Activated B cell treated with CpG ODN at 0.5 μM for 24 hours (primary cell): ENCODE results near the gene VPS26A. TPM values are rescaled to one million over a fixed set of nuclear protein-coding genes. Genes with fewer than 3 reads are reported as not detected.

Experiments
- ATAC-seq: fragments of 200-7000 bp; cut with Tn5 transposase; one replicate; pipeline ENCODE4 v1.10.0; 2021; ENCODE audit warnings: low read depth, mild to moderate bottlenecking, moderate library complexity
- CTCF ChIA-PET: fragments of 350-600 bp; sonication (Branson Sonifier 250); formaldehyde crosslinking; loops from one replicate; lab custom pipeline; 2021; ENCODE audit warnings: antibody characterized with exemption; lab: Charles Lee
- POLR2A ChIA-PET: fragments of 350-600 bp; sonication (Branson Sonifier 250); formaldehyde crosslinking; loops from one replicate; lab custom pipeline; 2021; ENCODE audit warnings: antibody characterized with exemption; lab: Charles Lee
- DNase-seq: peaks from one replicate; pipeline ENCODE4 v3.0.0; 2022
- H3K27ac Mint-ChIP-seq: one replicate; pipeline ENCODE4 v1.8.0; 2020; ENCODE audit warnings: mixed read lengths
- H3K27me3 Mint-ChIP-seq: one replicate; pipeline ENCODE4 v1.8.0; 2021; ENCODE audit warnings: mixed read lengths
- H3K36me3 Mint-ChIP-seq: one replicate; pipeline ENCODE4 v1.8.0; 2021; ENCODE audit warnings: low read depth, mixed read lengths
- H3K4me1 Mint-ChIP-seq: one replicate; pipeline ENCODE4 v1.8.0; 2021; ENCODE audit warnings: mixed read lengths
- H3K4me3 Mint-ChIP-seq: one replicate; pipeline ENCODE4 v1.8.0; 2020; ENCODE audit warnings: mild to moderate bottlenecking, mixed read lengths
- H3K9me3 Mint-ChIP-seq: one replicate; pipeline ENCODE4 v1.8.0; 2020; ENCODE audit warnings: mixed read lengths
- intact Hi-C: fragments of 100-400 bp; cut with micrococcal nuclease; formaldehyde crosslinking; loops from one replicate; pipeline ENCODE4 v1.15.1; 2024
- total RNA-seq: library from RNA; stranded (reverse); gene quantifications from 2 replicates; pipeline ENCODE4 v1.2.3, GENCODE V29; 2022
- TF ChIP-seq, protein P1 (sequence below): fragments of 200-600 bp; IDR thresholded peaks from one replicate; pipeline ENCODE4 v1.8.0; 2022; ENCODE audit warnings: antibody characterized with exemption, mild to moderate bottlenecking

VPS26A gene
- 25.9 and 29.5 TPM in 2 replicates for total RNA-seq

DNA sequence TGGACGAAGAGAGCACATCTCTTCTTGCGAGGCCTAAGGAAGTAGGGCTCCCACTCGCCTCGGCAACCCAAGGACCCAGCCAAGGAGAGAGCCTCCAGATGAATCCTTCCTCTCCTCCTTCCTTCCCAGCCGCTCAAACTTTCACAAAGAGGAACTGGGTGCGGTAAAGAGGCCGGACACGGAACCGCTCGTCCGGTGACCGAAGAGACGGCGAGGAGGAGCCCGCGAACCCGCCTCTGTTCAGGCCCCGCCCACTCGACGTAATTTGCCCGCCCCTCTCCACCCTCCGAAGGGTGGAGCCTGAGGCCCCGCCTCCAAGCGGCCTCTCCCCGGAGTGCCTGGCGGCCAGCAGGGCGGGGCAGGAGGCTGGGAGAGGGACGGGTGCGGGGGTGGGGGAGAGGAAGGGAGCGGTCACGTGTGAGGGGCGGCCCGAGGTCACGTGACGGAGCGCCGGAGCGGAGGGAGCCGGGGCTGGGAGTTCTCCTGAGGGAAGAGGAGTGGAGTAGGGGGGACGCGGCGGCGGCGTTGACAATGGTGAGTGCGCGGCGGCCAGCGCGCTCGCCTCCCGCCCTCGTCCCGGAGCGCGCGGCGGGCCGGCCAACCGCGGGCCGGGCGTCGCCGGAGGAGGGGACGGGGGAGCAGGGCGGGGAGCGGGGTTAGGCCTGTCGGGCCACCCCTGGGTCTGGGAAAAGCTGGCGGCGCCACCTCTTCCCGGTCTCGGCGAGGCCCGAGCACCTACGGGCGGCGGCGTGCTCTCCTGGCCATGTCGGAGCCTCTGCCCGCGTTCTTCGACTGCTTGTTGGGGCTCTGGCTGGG, at the start of gene VPS26A:
Gene VPS26A (plus strand): TSS at position 432 of the 816 bp plus-strand sequence. CDS start 100 bp downstream, at position 532.
- Mint-ChIP-seq H3K27me3 (no peaks in the 10 kb centered on the region), H3K9me3 (no peaks in the 10 kb centered on the region), H3K4me1 (peaks cover 25% of the 10 kb centered on the region), H3K27ac (peak within 1 kb of the TSS; percentile 98), H3K36me3 (peaks cover 5% of the 10 kb centered on the region), H3K4me3 (peak within 1 kb of the TSS; percentile 93)
- intact Hi-C loops = loop anchor here (1.0 to 2.0 kb wide), 13 partner anchors 31 to 792 kb away; partner anchors contain the start of genes CCAR1, DDX21, DDX50 and HNRNPH3
- ATAC-seq = peak; percentile 94
- peak; percentile 100 for DNase-seq
- ChIA-PET POLR2A (interaction anchor here (0.9 to 2.0 kb wide), 8 partner anchors 36 to 223 kb away, joined by 3 to 15 read pairs (median 4); partner anchors contain the start of genes DDX21, DDX50, SRGN and SUPV3L1), CTCF (interaction anchor here (0.6 to 1.0 kb wide), 2 partner anchors 30 to 119 kb away, joined by 4 read pairs; no protein-coding TSS in a partner anchor)
- TF ChIP-seq, protein P1, sequence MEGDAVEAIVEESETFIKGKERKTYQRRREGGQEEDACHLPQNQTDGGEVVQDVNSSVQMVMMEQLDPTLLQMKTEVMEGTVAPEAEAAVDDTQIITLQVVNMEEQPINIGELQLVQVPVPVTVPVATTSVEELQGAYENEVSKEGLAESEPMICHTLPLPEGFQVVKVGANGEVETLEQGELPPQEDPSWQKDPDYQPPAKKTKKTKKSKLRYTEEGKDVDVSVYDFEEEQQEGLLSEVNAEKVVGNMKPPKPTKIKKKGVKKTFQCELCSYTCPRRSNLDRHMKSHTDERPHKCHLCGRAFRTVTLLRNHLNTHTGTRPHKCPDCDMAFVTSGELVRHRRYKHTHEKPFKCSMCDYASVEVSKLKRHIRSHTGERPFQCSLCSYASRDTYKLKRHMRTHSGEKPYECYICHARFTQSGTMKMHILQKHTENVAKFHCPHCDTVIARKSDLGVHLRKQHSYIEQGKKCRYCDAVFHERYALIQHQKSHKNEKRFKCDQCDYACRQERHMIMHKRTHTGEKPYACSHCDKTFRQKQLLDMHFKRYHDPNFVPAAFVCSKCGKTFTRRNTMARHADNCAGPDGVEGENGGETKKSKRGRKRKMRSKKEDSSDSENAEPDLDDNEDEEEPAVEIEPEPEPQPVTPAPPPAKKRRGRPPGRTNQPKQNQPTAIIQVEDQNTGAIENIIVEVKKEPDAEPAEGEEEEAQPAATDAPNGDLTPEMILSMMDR = no peak

DNA sequence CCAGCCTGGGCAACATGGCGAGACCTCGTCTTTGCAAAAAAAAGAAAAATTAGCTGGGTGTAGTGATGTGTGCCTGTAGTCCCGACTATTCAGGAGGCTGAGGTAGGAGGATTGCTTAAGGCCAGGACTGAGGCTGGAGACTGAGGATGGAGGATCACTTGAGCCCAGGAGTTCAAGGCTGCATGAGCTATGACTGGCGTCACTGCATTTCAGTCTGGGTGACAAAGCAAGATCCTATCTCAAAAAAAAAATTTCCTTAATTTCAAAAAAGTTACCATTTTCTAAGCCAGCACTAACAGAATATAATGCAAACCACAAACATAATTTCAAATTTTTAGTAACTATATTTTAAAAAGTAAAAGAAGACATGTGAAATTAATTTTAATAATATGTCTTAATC, 49.4 kb upstream of the VPS26A start:
- Mint-ChIP-seq H3K36me3 (no peaks in the 10 kb centered on the region), H3K4me1 (no peaks in the 10 kb centered on the region), H3K27me3 (no peaks in the 10 kb centered on the region), H3K27ac (no peak overlapping the region), H3K4me3 (no peak overlapping the region), H3K9me3 (no peaks in the 10 kb centered on the region)
- ATAC-seq (no peak), DNase-seq (no peak)
- TF ChIP-seq, protein P1 = no peak
- POLR2A ChIA-PET = no interaction called here
- CTCF ChIA-PET = no interaction called here
- intact Hi-C loops = no loop called here

DNA sequence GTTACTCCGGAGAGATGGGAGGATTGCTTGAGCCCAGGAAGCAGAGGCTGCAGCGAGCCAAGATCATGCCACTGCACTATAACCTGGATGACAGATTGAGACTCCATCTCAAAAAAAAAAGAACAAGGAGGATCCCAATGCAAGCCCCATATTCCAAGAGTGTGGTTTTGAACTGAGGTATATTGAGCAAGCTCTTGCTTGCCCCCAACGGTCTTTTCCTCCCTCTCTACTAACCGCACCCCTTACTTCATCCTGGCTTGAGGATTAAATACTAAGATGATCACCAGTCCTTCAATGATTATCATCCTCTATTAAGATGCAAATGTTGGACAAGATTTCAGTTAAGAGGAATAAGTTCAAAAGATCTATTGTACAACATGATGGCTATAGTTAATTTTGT, 48.5 kb upstream of the VPS26A start:
- H3K27me3 Mint-ChIP-seq = no peaks in the 10 kb centered on the region

DNA sequence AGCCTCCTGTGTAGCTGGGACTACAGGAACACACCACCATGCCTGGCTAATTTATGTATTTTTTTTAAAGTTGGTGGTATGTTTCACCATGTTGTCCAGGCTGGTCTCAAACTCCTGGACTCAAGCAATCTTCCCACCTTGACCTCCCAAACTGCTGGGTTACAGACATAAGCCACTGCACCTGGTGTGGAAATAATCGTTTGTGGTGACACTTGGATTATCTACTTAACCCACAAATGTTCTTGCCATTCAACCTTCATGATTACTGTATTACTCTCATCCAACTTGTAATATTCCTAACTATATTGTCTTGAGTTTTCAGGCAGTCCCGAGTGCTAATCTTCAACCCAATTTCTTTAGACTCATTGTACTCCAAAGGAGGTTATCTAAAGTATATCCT, 45.7 kb upstream of the VPS26A start:
- DNase-seq (no peak), ATAC-seq (no peak)
- Mint-ChIP-seq H3K27ac (no peak overlapping the region), H3K4me3 (no peak overlapping the region), H3K9me3 (no peaks in the 10 kb centered on the region), H3K27me3 (no peaks in the 10 kb centered on the region), H3K36me3 (no peaks in the 10 kb centered on the region), H3K4me1 (no peaks in the 10 kb centered on the region)
- ChIA-PET POLR2A (interaction anchor here (0.9 kb wide), 1 partner anchor 10 kb away, joined by 5 read pairs; the partner anchor contains the start of gene SRGN), CTCF (no interaction called here)
- intact Hi-C loops = no loop called here
- TF ChIP-seq, protein P1 = no peak

More for the DNA sequence above, 48.5 kb upstream of the VPS26A start:
- intact Hi-C loops = no loop called here
- no peak overlapping the region for H3K27ac Mint-ChIP-seq
- H3K4me1 Mint-ChIP-seq = no peaks in the 10 kb centered on the region
- TF ChIP-seq, protein P1 = no peak
- H3K9me3 Mint-ChIP-seq = no peaks in the 10 kb centered on the region
- CTCF ChIA-PET = no interaction called here
- H3K36me3 Mint-ChIP-seq = no peaks in the 10 kb centered on the region
- no peak for DNase-seq
- no peak for ATAC-seq
- POLR2A ChIA-PET = no interaction called here
- H3K4me3 Mint-ChIP-seq = no peak overlapping the region

DNA sequence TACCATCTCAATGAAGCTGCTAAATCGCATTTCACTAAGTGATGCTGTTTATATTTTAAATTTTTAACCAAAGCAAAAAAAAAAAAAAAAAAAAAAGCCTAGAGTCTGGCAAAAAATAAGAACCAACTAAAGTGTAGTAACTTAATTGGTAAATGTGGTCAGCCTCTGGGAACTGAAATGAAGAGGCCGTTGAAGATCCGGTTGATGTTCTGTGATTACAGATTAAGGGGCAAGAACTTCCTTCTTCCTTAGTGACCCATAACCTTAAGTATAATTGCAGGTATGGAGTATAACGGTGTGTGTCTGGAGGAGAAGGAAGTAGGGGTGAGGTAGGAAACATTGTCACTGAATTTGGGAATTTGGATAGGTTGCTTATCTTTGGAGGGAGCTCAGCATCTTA, 43.8 kb upstream of the VPS26A start:
- no peaks in the 10 kb centered on the region for H3K36me3 Mint-ChIP-seq

More for the DNA sequence above, 43.8 kb upstream of the VPS26A start:
- H3K27ac Mint-ChIP-seq = no peak overlapping the region
- H3K9me3 Mint-ChIP-seq = no peaks in the 10 kb centered on the region
- DNase-seq (no peak), ATAC-seq (no peak)
- ChIA-PET POLR2A (no interaction called here), CTCF (no interaction called here)
- intact Hi-C loops = no loop called here
- no peaks in the 10 kb centered on the region for H3K4me1 Mint-ChIP-seq
- TF ChIP-seq, protein P1 = no peak
- no peak overlapping the region for H3K4me3 Mint-ChIP-seq
- H3K27me3 Mint-ChIP-seq = no peaks in the 10 kb centered on the region
